Naive thymus-derived CD4-positive, alpha-beta T cell (primary cell): ENCODE measurements around the gene DUSP28. TPM values are rescaled to one million over a fixed set of nuclear protein-coding genes. Genes with fewer than 3 reads are reported as not detected.

Source experiments
- ATAC-seq: fragments of 150-1000 bp; cut with Tn5 transposase; 2 replicates; pipeline ENCODE4 v1.10.0; 2021; ENCODE audit warnings: mild to moderate bottlenecking, moderate library complexity
- CTCF ChIA-PET: fragments of 350-600 bp; sonication (Branson Sonifier 250); formaldehyde crosslinking; loops from one replicate; lab custom pipeline; 2021; ENCODE audit warnings: antibody characterized with exemption; lab: Charles Lee
- POLR2A ChIA-PET: fragments of 350-600 bp; sonication (Branson Sonifier 250); formaldehyde crosslinking; loops from one replicate; lab custom pipeline; 2021; ENCODE audit warnings: antibody characterized with exemption, inconsistent platforms; lab: Charles Lee
- DNase-seq, 9 donors: peaks; one replicate each; pipeline versions ENCODE4 v3.0.0 to v3.0.0-alpha.2; 2020 to 2022; ENCODE audit warnings: mixed read lengths in 1 of 9
- H3K27ac ChIP-seq: one replicate; pipeline ENCODE4 v1.7.0; 2013; ENCODE audit warnings: mild to moderate bottlenecking, low read depth, low read length, moderate library complexity
- H3K27me3 ChIP-seq, 2 donors: one replicate each; pipeline ENCODE4 v1.7.0; 2013; ENCODE audit warnings: low read length in 2 of 2, mild to moderate bottlenecking in 2 of 2, moderate library complexity in 2 of 2; ENCODE audit not compliant: control insufficient read depth in 2 of 2, insufficient read depth in 2 of 2
- H3K36me3 ChIP-seq, 3 experiments: 1 replicate in 2 of 3; 2 replicates in 1 of 3; pipeline ENCODE4 v1.7.0; 2013; ENCODE audit warnings: low read length in 3 of 3, mild to moderate bottlenecking in 3 of 3, moderate library complexity in 1 of 3; ENCODE audit not compliant: insufficient read depth in 3 of 3, control insufficient read depth in 2 of 3
- H3K4me1 ChIP-seq, 2 donors: one replicate each; pipeline ENCODE4 v1.7.0; 2013; ENCODE audit warnings: low read length in 2 of 2, mild to moderate bottlenecking in 2 of 2, moderate library complexity in 1 of 2; ENCODE audit not compliant: control insufficient read depth in 2 of 2, insufficient read depth in 2 of 2
- H3K4me3 ChIP-seq: 2 replicates; pipeline ENCODE4 v1.7.0; 2013; ENCODE audit warnings: mild to moderate bottlenecking, low read length
- H3K9me3 ChIP-seq, 3 experiments: 1 replicate in 2 of 3; 2 replicates in 1 of 3; pipeline ENCODE4 v1.7.0; 2013; ENCODE audit warnings: low read length in 3 of 3; ENCODE audit not compliant: control insufficient read depth in 2 of 3
- H3K27ac Mint-ChIP-seq, 9 donors: one replicate each; pipeline ENCODE4 v1.8.0; 2020 to 2022; ENCODE audit warnings: mixed read lengths in 9 of 9, mild to moderate bottlenecking in 8 of 9, moderate library complexity in 5 of 9, inconsistent platforms in 2 of 9
- H3K27me3 Mint-ChIP-seq, 5 donors: one replicate each; pipeline ENCODE4 v1.8.0; 2021 to 2022; ENCODE audit warnings: mixed read lengths in 5 of 5, mild to moderate bottlenecking in 1 of 5
- H3K36me3 Mint-ChIP-seq, 5 donors: one replicate each; pipeline ENCODE4 v1.8.0; 2020 to 2022; ENCODE audit warnings: mixed read lengths in 5 of 5, mild to moderate bottlenecking in 3 of 5, inconsistent platforms in 1 of 5
- H3K4me1 Mint-ChIP-seq, 7 donors: one replicate each; pipeline ENCODE4 v1.8.0; 2020 to 2022; ENCODE audit warnings: mixed read lengths in 7 of 7, mild to moderate bottlenecking in 3 of 7, inconsistent platforms in 1 of 7
- H3K4me3 Mint-ChIP-seq, 10 donors: one replicate each; pipeline ENCODE4 v1.8.0; 2020 to 2022; ENCODE audit warnings: mild to moderate bottlenecking in 10 of 10, mixed read lengths in 10 of 10, moderate library complexity in 6 of 10, inconsistent platforms in 2 of 10
- H3K9me3 Mint-ChIP-seq, 11 donors: one replicate each; pipeline ENCODE4 v1.8.0; 2020 to 2022; ENCODE audit warnings: mixed read lengths in 11 of 11, mild to moderate bottlenecking in 4 of 11, inconsistent platforms in 1 of 11, moderate library complexity in 1 of 11
- intact Hi-C, 2 donors: fragments of 100-400 bp; cut with micrococcal nuclease; formaldehyde crosslinking; loops; one replicate each; pipeline ENCODE4 v1.15.1; 2023
- polyA plus RNA-seq, 2 donors: library from polyadenylated mRNA; unstranded; fragments of 300-500 nt; fragmentation: Illumina TruSeq; gene quantifications; one replicate each; pipeline ENCODE4 v1.2.3, GENCODE V29; 2021
- total RNA-seq, 6 experiments: library from RNA in 5 of 6; stranded (reverse) in 5 of 6; gene quantifications; 1 replicate in 5 of 6; 2 replicates in 1 of 6; pipeline ENCODE4 v1.2.3 and lab custom pipeline; 2021 to 2026

DUSP28 gene
- total and polyA plus RNA-seq, 7 experiments from 2014 or later = 11.1 to 30.1 (median 17.8) TPM

- ATAC-seq = no peak
Observed at GRCh38 chr2:240579071-240579762, 19.1 kb downstream of the DUSP28 start.

GRCh38 chr2:240579771-240580614 is 19.8 kb downstream of the DUSP28 start:
- Mint-ChIP-seq H3K27me3 (no peaks in the 10 kb centered on the region), H3K36me3 (peaks cover 0 to 18% (median 16%) of the 10 kb centered on the region in 5 donors), H3K9me3 (peaks cover 0 to 5% (median 0%) of the 10 kb centered on the region in 11 donors), H3K4me1 (peaks cover 33 to 62% (median 48%) of the 10 kb centered on the region in 7 donors), H3K27ac (peak overlapping the region; percentile 36 to 87 (median 78)), H3K4me3 (peak overlapping the region in 9 of 10 donors; percentile 9 to 58 (median 45))
- Histone ChIP-seq H3K27me3 (no peaks in the 10 kb centered on the region), H3K4me3 (no peak overlapping the region), H3K9me3 (no peaks in the 10 kb centered on the region), H3K27ac (peak overlapping the region; percentile 33), H3K36me3 (peaks cover 2 to 40% (median 7%) of the 10 kb centered on the region in 3 experiments), H3K4me1 (peaks cover 19 to 22% of the 10 kb centered on the region in 2 donors)
- ATAC-seq = peak; percentile 91
- CTCF ChIA-PET = interaction anchor here (1.3 to 2.0 kb wide), 4 partner anchors 14 to 66 kb away, joined by 3 to 18 read pairs (median 8); no protein-coding TSS in a partner anchor
- POLR2A ChIA-PET = interaction anchor here (0.5 to 11.2 kb wide), 7 partner anchors 8 to 66 kb away, joined by 3 to 264 read pairs (median 7); partner anchors contain the start of genes ANKMY1, DUSP28 and RNPEPL1
- DNase-seq = peak; percentile 52 to 81 (median 67)
- intact Hi-C loops = loop anchor here in 1 of 2 donors (1.0 to 2.0 kb wide), 3 partner anchors 14 to 65 kb away; no protein-coding TSS in a partner anchor

More at GRCh38 chr2:240579071-240579762, 19.1 kb downstream of the DUSP28 start:
- ChIA-PET POLR2A (interaction anchor here (0.5 to 11.2 kb wide), 6 partner anchors 9 to 65 kb away, joined by 4 to 264 read pairs (median 8); partner anchors contain the start of genes ANKMY1, DUSP28 and RNPEPL1), CTCF (interaction anchor here (0.7 to 2.0 kb wide), 5 partner anchors 13 to 65 kb away, joined by 3 to 18 read pairs (median 8); no protein-coding TSS in a partner anchor)
- peak overlapping the region; percentile 36 to 87 (median 78) for H3K27ac Mint-ChIP-seq
- H3K9me3 ChIP-seq = no peaks in the 10 kb centered on the region
- no peak for DNase-seq
- peaks cover 7 to 48% (median 8%) of the 10 kb centered on the region in 3 experiments for H3K36me3 ChIP-seq
- peaks cover 0 to 18% (median 16%) of the 10 kb centered on the region in 5 donors for H3K36me3 Mint-ChIP-seq
- no peaks in the 10 kb centered on the region for H3K27me3 Mint-ChIP-seq
- H3K9me3 Mint-ChIP-seq = peaks cover 0 to 5% (median 0%) of the 10 kb centered on the region in 11 donors
- no peak overlapping the region for H3K4me3 ChIP-seq
- H3K27ac ChIP-seq = peak overlapping the region; percentile 38
- intact Hi-C loops = loop anchor here in 1 of 2 donors (1.0 to 2.0 kb wide), 3 partner anchors 13 to 64 kb away; no protein-coding TSS in a partner anchor
- H3K27me3 ChIP-seq = no peaks in the 10 kb centered on the region
- H3K4me3 Mint-ChIP-seq = peak overlapping the region in 8 of 10 donors; percentile 9 to 58 (median 45)
- peaks cover 26 to 54% (median 40%) of the 10 kb centered on the region in 7 donors for H3K4me1 Mint-ChIP-seq
- H3K4me1 ChIP-seq = peaks cover 14 to 15% of the 10 kb centered on the region in 2 donors

- Mint-ChIP-seq H3K27me3 (no peaks in the 10 kb centered on the region), H3K27ac (peak overlapping the region in 4 of 9 donors; percentile 14 to 76 (median 38)), H3K4me1 (peaks cover 35 to 73% (median 57%) of the 10 kb centered on the region in 7 donors), H3K9me3 (peaks cover 0 to 5% (median 0%) of the 10 kb centered on the region in 11 donors), H3K36me3 (peaks cover 0 to 20% (median 16%) of the 10 kb centered on the region in 5 donors), H3K4me3 (no peak overlapping the region)
- intact Hi-C loops = loop anchor here in 1 of 2 donors (1.0 kb wide), 1 partner anchor 13 kb away; no protein-coding TSS in a partner anchor
- Histone ChIP-seq H3K4me1 (peaks cover 27 to 31% of the 10 kb centered on the region in 2 donors), H3K36me3 (peaks cover 0 to 24% (median 0%) of the 10 kb centered on the region in 3 experiments), H3K27ac (no peak overlapping the region), H3K9me3 (no peaks in the 10 kb centered on the region), H3K4me3 (no peak overlapping the region), H3K27me3 (no peaks in the 10 kb centered on the region)
- ChIA-PET POLR2A (interaction anchor here (1.9 to 11.2 kb wide), 2 partner anchors 13 to 19 kb away, joined by 6 to 264 read pairs; partner anchors contain the start of genes ANKMY1, DUSP28 and RNPEPL1), CTCF (interaction anchor here (0.6 kb wide), 1 partner anchor 57 kb away, joined by 3 read pairs; no protein-coding TSS in a partner anchor)
- DNase-seq = no peak
- ATAC-seq = no peak
Observed at GRCh38 chr2:240581811-240582210, 21.7 kb downstream of the DUSP28 start.

- Mint-ChIP-seq H3K27ac (peak overlapping the region in 4 of 9 donors; percentile 4 to 76 (median 34)), H3K36me3 (peaks cover 0 to 18% (median 16%) of the 10 kb centered on the region in 5 donors), H3K4me1 (peaks cover 39 to 81% (median 65%) of the 10 kb centered on the region in 7 donors), H3K9me3 (peaks cover 0 to 5% (median 0%) of the 10 kb centered on the region in 11 donors), H3K4me3 (no peak overlapping the region), H3K27me3 (no peaks in the 10 kb centered on the region)
- Histone ChIP-seq H3K4me3 (no peak overlapping the region), H3K27ac (no peak overlapping the region), H3K4me1 (peaks cover 33 to 38% of the 10 kb centered on the region in 2 donors), H3K27me3 (no peaks in the 10 kb centered on the region), H3K36me3 (peaks cover 0 to 15% (median 0%) of the 10 kb centered on the region in 3 experiments), H3K9me3 (no peaks in the 10 kb centered on the region)
- DNase-seq (no peak), ATAC-seq (no peak)
- POLR2A ChIA-PET = interaction anchor here (1.5 to 11.2 kb wide), 3 partner anchors 11 to 20 kb away, joined by 3 to 264 read pairs (median 6); partner anchors contain the start of genes ANKMY1, DUSP28 and RNPEPL1
- CTCF ChIA-PET = interaction anchor here (7.8 kb wide), 1 partner anchor 18 kb away, joined by 61 read pairs; no protein-coding TSS in a partner anchor
- intact Hi-C loops = loop anchor here in 1 of 2 donors (1.0 kb wide), 1 partner anchor 13 kb away; no protein-coding TSS in a partner anchor
Observed at GRCh38 chr2:240582781-240583180, 22.6 kb downstream of the DUSP28 start.

- no peaks in the 10 kb centered on the region for H3K27me3 Mint-ChIP-seq
- H3K4me1 ChIP-seq = peaks cover 42 to 47% of the 10 kb centered on the region in 2 donors
- no peaks in the 10 kb centered on the region for H3K27me3 ChIP-seq
- H3K4me3 ChIP-seq = no peak overlapping the region
- no peak overlapping the region for H3K27ac ChIP-seq
- peaks cover 0 to 5% (median 0%) of the 10 kb centered on the region in 3 experiments for H3K36me3 ChIP-seq
- H3K4me1 Mint-ChIP-seq = peaks cover 46 to 87% (median 73%) of the 10 kb centered on the region in 7 donors
- intact Hi-C loops = no loop called here
- no peaks in the 10 kb centered on the region for H3K9me3 ChIP-seq
- no peak for DNase-seq
- peaks cover 0 to 7% (median 0%) of the 10 kb centered on the region in 11 donors for H3K9me3 Mint-ChIP-seq
- peak overlapping the region in 1 of 9 donors; percentile 32 for H3K27ac Mint-ChIP-seq
- peak overlapping the region in 1 of 10 donors; percentile 29 for H3K4me3 Mint-ChIP-seq
- POLR2A ChIA-PET = interaction anchor here (1.5 to 11.2 kb wide), 2 partner anchors 12 to 21 kb away, joined by 3 to 264 read pairs; partner anchors contain the start of genes ANKMY1 and DUSP28
- CTCF ChIA-PET = interaction anchor here (7.8 kb wide), 1 partner anchor 19 kb away, joined by 61 read pairs; no protein-coding TSS in a partner anchor
- ATAC-seq = no peak
- H3K36me3 Mint-ChIP-seq = peaks cover 0 to 20% (median 16%) of the 10 kb centered on the region in 5 donors
Observed at GRCh38 chr2:240583774-240584173, 23.6 kb downstream of the DUSP28 start.
